HG03280 (cell line): ENCODE results near the gene PPCDC.

Experiments used
- ATAC-seq: cut with Tn5 transposase; IDR thresholded peaks from one replicate; pipeline ENCODE4 v1.9.1; 2021; ENCODE audit warnings: mild to moderate bottlenecking, moderate library complexity; ENCODE audit not compliant: unreplicated experiment

The PPCDC gene

GRCh38 chr15:75043509-75044257, 20.3 kb downstream of the PPCDC start:
- peak; percentile 26 for ATAC-seq

DNA sequence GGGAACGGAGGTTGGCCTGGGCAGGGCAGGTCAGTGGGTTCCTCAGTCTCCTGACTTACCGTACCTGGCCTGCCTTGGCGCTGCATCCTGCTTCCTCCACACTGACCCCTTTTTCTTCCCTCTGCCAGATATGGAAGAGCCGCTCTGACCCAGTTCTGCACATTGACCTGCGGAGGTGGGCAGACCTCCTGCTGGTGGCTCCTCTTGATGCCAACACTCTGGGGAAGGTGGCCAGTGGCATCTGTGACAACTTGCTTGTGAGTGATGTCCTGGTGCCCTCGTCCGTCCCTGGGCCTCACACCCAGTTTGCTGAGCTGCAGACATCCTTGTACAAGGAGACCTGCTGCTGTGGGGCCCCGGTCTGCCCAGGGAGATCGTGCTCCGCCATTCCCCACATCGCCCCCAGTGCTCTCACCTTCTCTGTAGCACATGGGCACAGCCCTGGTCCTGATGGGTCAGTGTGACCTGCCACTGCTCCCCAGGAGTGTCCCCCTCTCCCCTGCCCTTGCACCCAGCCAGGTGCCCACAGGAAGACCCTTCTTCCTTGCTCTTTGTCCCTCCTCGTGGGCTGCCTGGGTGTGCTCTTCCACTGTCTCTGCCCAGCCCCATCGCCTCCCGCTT, 21.0 kb downstream of the PPCDC start:
- ATAC-seq = no peak

- ATAC-seq = no peak
Observed at GRCh38 chr15:75045332-75046015, 22.1 kb downstream of the PPCDC start.

- ATAC-seq = no peak
Observed at GRCh38 chr15:75048394-75048793, 25.0 kb downstream of the PPCDC start.

DNA sequence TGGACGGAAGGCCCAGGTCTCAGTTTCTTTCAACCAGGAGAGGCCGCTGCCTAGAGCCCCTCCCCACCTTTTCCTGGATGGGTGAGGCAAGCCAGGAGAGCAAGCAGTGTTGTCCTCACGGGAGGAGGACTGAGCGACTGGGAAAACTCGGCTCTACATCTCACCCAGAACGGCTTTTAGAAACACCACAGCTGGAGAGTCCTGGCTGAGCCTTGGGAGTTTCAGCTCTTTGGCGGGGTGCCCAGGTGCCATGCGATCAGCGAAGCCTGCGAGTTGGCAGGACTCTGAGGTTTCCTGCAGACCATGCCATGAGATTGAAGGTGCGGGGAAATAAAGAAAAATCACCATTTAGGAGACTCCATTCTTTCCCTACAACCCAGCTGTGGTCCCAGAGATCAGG, 26.0 kb downstream of the PPCDC start:
- no peak for ATAC-seq

DNA sequence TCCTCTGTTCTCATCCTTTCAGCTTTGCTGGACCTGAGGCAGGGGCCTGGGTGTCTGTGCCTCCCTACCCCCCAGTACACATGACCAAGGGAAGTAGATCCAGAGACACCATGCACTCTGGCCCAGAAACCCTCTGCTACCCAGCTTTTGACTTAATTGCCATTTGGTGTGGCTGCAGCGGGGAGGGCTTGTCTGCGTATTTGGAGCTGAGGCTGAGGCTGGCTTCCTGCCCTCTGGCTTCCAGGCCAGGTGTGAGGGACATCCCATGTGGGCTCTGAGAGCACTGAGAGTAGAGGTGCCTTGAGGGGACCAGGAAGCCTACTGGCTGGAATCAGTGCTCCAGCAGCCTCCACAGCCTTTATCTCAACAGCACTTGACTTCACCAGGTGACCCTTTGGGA, 26.9 kb downstream of the PPCDC start:
- no peak for ATAC-seq

DNA sequence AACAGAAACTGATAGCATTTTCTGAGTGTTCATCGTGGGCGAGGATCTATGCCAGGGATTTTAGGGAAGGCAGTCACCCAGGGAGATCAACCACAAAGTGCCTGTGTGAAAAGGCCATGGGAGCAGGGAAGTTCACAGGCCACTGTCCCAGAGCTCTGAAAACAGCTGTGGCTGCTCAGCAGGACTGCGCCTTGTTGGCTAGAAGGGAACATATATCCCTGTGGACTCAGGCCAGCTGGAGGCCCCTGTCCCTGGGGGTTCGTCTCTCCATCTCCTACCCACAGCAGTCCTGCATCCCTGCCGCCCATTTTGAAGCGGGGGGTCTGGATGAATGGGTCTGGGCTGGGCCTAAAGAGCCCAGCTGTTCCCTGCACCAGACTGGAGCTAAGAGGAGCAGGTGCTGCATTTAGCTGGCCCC, 27.8 kb downstream of the PPCDC start:
- ATAC-seq = no peak

DNA sequence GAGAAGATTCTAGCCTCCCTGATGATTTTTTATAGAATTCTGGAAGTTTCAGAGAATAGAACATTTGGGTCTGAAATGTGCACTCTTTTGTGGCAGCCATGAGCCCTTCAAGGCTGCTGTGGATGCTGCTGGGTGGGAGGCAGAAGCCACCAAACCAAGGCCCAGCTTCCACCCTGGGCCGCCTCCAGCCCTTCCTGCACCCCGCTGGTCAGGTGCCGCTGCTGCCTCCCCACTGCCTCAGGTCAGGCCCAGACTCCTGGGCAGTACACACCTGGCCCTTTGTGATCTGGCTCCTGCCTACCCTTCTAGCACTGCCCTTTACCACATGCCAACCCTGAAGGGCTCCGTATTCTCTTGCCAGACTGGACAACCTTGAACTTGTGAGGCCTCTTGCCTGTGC, 28.3 kb downstream of the PPCDC start:
- no peak for ATAC-seq

DNA sequence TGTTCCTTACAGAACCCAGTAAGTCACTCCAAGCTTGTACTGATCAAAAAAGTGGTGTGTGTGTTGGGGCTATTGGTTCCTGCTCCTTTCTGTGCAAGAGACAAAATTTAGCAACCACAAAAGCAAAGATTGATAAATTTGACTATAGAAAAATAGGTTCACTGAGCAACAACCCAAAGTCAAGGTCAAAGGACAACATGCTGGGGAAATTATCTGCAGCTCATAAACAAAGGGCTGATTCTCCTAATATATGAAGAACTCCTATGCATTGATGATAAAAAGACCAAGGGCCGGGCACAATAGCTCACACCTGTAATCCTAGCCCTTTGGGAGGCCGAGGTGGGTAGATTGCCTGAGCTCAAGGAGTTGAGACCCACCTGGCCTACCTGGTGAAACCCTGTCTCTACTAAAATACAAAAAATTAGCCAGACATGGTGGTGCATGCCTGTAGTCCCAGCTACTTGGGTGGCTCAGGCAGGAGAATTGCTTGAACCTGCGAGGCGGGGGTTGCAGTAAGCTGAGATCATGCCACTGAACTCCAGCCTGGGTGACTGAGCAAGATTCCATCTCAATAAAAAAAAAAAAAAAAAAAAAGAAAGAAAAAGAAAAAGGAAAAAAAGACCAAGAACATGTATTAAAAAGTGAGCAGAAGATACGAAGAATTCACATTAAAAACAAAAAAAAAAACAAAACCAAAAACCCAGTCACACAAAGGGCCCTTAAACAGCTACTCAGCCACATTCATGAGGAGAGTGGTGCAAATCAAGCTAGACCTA, 29.8 kb downstream of the PPCDC start:
- ATAC-seq = no peak

GRCh38 chr15:75053748-75054125, 30.3 kb downstream of the PPCDC start:
- no peak for ATAC-seq

- no peak for ATAC-seq
Observed at GRCh38 chr15:75054172-75054897, 30.9 kb downstream of the PPCDC start.

- no peak for ATAC-seq
Observed at GRCh38 chr15:75056036-75056435, 32.6 kb downstream of the PPCDC start.

DNA sequence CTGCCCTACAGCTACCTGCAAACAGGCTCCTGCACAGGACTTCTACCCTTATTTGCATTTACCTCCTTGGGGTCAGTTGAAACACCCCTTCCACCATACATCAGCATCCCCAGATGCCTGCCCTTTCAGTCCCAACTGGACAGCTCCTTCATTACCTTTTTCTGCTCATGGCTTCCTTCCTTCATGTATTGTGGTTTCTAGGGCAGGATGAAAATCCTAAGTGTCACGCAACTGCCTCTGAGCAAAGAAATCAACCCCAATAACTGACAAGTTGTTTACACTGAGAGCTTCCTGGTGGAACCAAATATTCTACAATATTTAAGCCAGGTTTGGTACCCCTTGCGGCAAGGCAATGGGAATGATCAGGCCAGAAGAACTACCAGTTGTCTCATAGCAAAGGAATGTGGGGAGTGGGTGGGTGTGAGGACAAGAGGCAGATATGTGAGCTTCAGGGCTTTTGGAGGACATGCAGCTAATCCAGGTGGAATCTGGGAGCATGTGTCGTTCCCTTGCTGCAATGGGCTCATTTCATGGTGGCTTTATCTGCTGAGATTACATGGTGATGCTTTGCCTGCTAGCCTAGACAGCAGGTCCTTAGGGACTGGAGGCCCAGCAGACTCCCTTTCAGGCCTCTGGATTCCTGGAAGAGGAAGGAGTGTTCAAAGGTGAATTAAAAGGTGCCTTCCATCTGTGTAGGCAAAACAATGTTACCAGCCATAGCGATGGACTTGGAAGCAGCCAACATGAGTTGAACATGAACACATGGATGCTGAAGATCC, 34.9 kb downstream of the PPCDC start:
- no peak for ATAC-seq

- ATAC-seq = no peak
Observed at GRCh38 chr15:75059607-75060006, 36.2 kb downstream of the PPCDC start.

DNA sequence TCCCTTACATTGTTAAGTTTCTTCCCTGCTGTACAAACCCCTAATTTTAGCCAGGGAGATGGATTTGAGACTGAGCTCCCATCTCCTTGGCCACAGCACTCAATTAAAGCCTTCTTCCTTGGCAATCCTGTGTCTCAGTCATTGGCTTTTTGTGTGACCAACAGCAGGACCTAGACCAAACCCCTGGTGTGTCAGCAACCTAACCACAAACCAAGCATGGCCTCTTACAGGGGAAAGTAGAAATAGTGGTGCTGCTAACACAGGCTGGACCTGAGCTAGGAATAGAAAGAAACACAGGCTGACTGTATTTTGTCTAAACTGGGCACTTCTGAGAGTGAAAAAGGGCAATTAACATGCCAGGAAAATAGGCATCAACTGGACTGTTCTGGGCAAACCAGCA, 37.9 kb downstream of the PPCDC start:
- ATAC-seq = peak; percentile 63

DNA sequence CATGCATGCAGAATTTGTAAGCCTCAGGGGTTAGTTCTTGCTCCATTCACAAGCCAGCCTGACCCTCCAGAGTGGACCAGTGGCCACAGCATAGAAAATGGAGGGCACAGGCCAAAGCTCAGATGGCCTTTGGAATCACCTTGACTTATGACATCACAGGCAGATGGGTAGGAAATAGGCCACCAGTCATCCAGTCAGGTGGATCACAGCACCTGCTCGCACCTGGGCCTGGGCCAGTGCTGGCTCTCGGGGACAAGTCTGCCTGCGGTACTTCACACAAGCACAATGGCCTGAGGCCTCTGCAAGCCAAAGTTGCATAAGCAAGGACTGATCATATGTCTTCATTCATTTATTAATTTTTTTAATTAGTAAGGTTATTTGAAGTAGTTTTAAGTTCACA, 39.3 kb downstream of the PPCDC start:
- no peak for ATAC-seq

GRCh38 chr15:75063338-75063737, 39.9 kb downstream of the PPCDC start:
- ATAC-seq = no peak

DNA sequence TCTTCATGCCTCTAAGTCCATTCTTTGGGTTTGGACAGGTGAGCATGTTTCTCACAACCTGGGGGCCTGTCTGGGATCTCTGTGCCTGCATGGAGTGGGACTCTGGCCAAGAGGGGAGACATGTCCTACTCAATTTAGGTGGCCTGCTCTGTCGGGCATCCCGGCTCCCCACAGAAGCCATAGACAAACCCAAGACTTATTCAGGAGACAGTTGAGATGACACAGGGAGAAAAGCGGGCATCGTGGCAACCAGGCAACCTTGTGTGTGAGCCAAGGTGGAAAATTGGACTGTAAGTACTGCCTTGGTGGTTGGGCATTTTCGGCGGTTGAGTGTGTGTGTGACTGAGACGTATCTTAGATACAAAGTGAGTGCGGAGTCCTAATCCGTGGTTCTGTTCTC, 40.5 kb downstream of the PPCDC start:
- no peak for ATAC-seq

DNA sequence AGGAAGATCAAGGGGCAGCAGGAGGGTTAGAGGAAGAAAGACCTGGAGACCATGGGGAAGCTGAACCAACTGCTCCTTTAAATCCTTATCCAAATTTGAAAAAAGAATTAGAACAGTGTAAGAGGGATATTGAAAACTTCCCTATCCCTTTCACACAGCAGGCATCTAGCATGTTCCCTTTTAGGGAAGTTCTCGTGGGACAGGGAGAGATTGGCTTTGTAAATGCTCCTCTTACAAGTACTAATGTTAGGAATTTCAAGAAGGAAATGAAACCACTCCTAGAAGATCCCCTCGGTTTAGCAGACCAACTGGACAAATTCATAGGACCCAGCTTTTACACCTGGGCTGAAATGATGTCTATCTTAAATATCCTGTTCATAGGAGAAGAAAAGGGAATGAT, 41.5 kb downstream of the PPCDC start:
- no peak for ATAC-seq

- ATAC-seq = no peak
Observed at GRCh38 chr15:75065467-75065850, 42.1 kb downstream of the PPCDC start.
